ENCODE results near the gene NR2F1-AS1. TPM values are rescaled to one million over a fixed set of nuclear protein-coding genes. Genes with fewer than 3 reads are reported as not detected.

NR2F1-AS1 gene
- total RNA-seq, 1 donor from 2014 or later, result 5.2 TPM

- Histone ChIP-seq H3K4me3 (ENCODE audit: low read length in 3 of 3) (no peak overlapping the region), H3K36me3 (ENCODE audit: control insufficient read depth in 3 of 3, insufficient read depth in 3 of 3, low read length in 3 of 3) (no peaks in the 10 kb centered on the region), H3K9me3 (ENCODE audit: control insufficient read depth in 3 of 3, low read length in 3 of 3) (no peaks in the 10 kb centered on the region), H3K27me3 (ENCODE audit: control insufficient read depth in 3 of 3, insufficient read depth in 3 of 3, low read length in 3 of 3) (peaks cover 85 to 95% (median 90%) of the 10 kb centered on the region in 3 donors), H3K4me1 (ENCODE audit: control insufficient read depth in 3 of 3, insufficient read depth in 3 of 3, low read length in 3 of 3) (peaks cover 7 to 11% (median 9%) of the 10 kb centered on the region in 3 donors), H3K9ac (ENCODE audit: low read depth in 1 of 3, low read length in 3 of 3) (no peak overlapping the region), H3K27ac (ENCODE audit: low read depth, low read length) (no peak overlapping the region)
Observed at GRCh38 chr5:93603078-93603792, 22.2 kb upstream of the NR2F1-AS1 start.

- Histone ChIP-seq H3K36me3 (ENCODE audit: control insufficient read depth in 3 of 3, insufficient read depth in 3 of 3, low read length in 3 of 3) (no peaks in the 10 kb centered on the region), H3K9ac (ENCODE audit: low read depth in 1 of 3, low read length in 3 of 3) (no peak overlapping the region), H3K27me3 (ENCODE audit: control insufficient read depth in 3 of 3, insufficient read depth in 3 of 3, low read length in 3 of 3) (peaks cover 84 to 95% (median 90%) of the 10 kb centered on the region in 3 donors), H3K4me1 (ENCODE audit: control insufficient read depth in 3 of 3, insufficient read depth in 3 of 3, low read length in 3 of 3) (peaks cover 3 to 5% (median 3%) of the 10 kb centered on the region in 3 donors), H3K27ac (ENCODE audit: low read depth, low read length) (no peak overlapping the region), H3K4me3 (ENCODE audit: low read length in 3 of 3) (no peak overlapping the region), H3K9me3 (ENCODE audit: control insufficient read depth in 3 of 3, low read length in 3 of 3) (no peaks in the 10 kb centered on the region)
Observed at GRCh38 chr5:93602241-93603077, 21.4 kb upstream of the NR2F1-AS1 start.

- Histone ChIP-seq H3K36me3 (ENCODE audit: control insufficient read depth in 3 of 3, insufficient read depth in 3 of 3, low read length in 3 of 3) (no peaks in the 10 kb centered on the region), H3K27ac (ENCODE audit: low read depth, low read length) (no peak overlapping the region), H3K9me3 (ENCODE audit: control insufficient read depth in 3 of 3, low read length in 3 of 3) (no peaks in the 10 kb centered on the region), H3K4me3 (ENCODE audit: low read length in 3 of 3) (no peak overlapping the region), H3K4me1 (ENCODE audit: control insufficient read depth in 3 of 3, insufficient read depth in 3 of 3, low read length in 3 of 3) (peaks cover 0 to 2% (median 0%) of the 10 kb centered on the region in 3 donors), H3K9ac (ENCODE audit: low read depth in 1 of 3, low read length in 3 of 3) (no peak overlapping the region), H3K27me3 (ENCODE audit: control insufficient read depth in 3 of 3, insufficient read depth in 3 of 3, low read length in 3 of 3) (peaks cover 86 to 95% (median 90%) of the 10 kb centered on the region in 3 donors)
Observed at GRCh38 chr5:93601802-93602155, 20.8 kb upstream of the NR2F1-AS1 start.

GRCh38 chr5:93601071-93601801, 20.2 kb upstream of the NR2F1-AS1 start:
- no peaks in the 10 kb centered on the region for H3K9me3 ChIP-seq (ENCODE audit: control insufficient read depth in 3 of 3, low read length in 3 of 3)
- H3K27ac ChIP-seq (ENCODE audit: low read depth, low read length), result no peak overlapping the region
- no peak overlapping the region for H3K9ac ChIP-seq (ENCODE audit: low read depth in 1 of 3, low read length in 3 of 3)
- peaks cover 89 to 95% (median 94%) of the 10 kb centered on the region in 3 donors for H3K27me3 ChIP-seq (ENCODE audit: control insufficient read depth in 3 of 3, insufficient read depth in 3 of 3, low read length in 3 of 3)
- no peaks in the 10 kb centered on the region for H3K36me3 ChIP-seq (ENCODE audit: control insufficient read depth in 3 of 3, insufficient read depth in 3 of 3, low read length in 3 of 3)
- no peak overlapping the region for H3K4me3 ChIP-seq (ENCODE audit: low read length in 3 of 3)
- peaks cover 0 to 6% (median 0%) of the 10 kb centered on the region in 3 donors for H3K4me1 ChIP-seq (ENCODE audit: control insufficient read depth in 3 of 3, insufficient read depth in 3 of 3, low read length in 3 of 3)

- H3K27ac ChIP-seq (ENCODE audit: low read depth, low read length), result no peak overlapping the region
- no peaks in the 10 kb centered on the region for H3K9me3 ChIP-seq (ENCODE audit: control insufficient read depth in 3 of 3, low read length in 3 of 3)
- peaks cover 89 to 96% (median 95%) of the 10 kb centered on the region in 3 donors for H3K27me3 ChIP-seq (ENCODE audit: control insufficient read depth in 3 of 3, insufficient read depth in 3 of 3, low read length in 3 of 3)
- no peak overlapping the region for H3K9ac ChIP-seq (ENCODE audit: low read depth in 1 of 3, low read length in 3 of 3)
- H3K36me3 ChIP-seq (ENCODE audit: control insufficient read depth in 3 of 3, insufficient read depth in 3 of 3, low read length in 3 of 3), result no peaks in the 10 kb centered on the region
- peaks cover 0 to 6% (median 0%) of the 10 kb centered on the region in 3 donors for H3K4me1 ChIP-seq (ENCODE audit: control insufficient read depth in 3 of 3, insufficient read depth in 3 of 3, low read length in 3 of 3)
- H3K4me3 ChIP-seq (ENCODE audit: low read length in 3 of 3), result no peak overlapping the region
Observed at GRCh38 chr5:93600409-93601070, 19.5 kb upstream of the NR2F1-AS1 start.

- Histone ChIP-seq H3K4me3 (ENCODE audit: low read length in 3 of 3) (no peak overlapping the region), H3K4me1 (ENCODE audit: control insufficient read depth in 3 of 3, insufficient read depth in 3 of 3, low read length in 3 of 3) (peaks cover 0 to 6% (median 0%) of the 10 kb centered on the region in 3 donors), H3K27me3 (ENCODE audit: control insufficient read depth in 3 of 3, insufficient read depth in 3 of 3, low read length in 3 of 3) (peaks cover 80 to 95% (median 94%) of the 10 kb centered on the region in 3 donors), H3K36me3 (ENCODE audit: control insufficient read depth in 3 of 3, insufficient read depth in 3 of 3, low read length in 3 of 3) (no peaks in the 10 kb centered on the region), H3K9ac (ENCODE audit: low read depth in 1 of 3, low read length in 3 of 3) (no peak overlapping the region), H3K9me3 (ENCODE audit: control insufficient read depth in 3 of 3, low read length in 3 of 3) (no peaks in the 10 kb centered on the region), H3K27ac (ENCODE audit: low read depth, low read length) (no peak overlapping the region)
Observed at GRCh38 chr5:93599399-93600120, 18.5 kb upstream of the NR2F1-AS1 start.

GRCh38 chr5:93599001-93599379, 18.0 kb upstream of the NR2F1-AS1 start:
- peaks cover 0 to 6% (median 0%) of the 10 kb centered on the region in 3 donors for H3K4me1 ChIP-seq (ENCODE audit: control insufficient read depth in 3 of 3, insufficient read depth in 3 of 3, low read length in 3 of 3)
- no peak overlapping the region for H3K4me3 ChIP-seq (ENCODE audit: low read length in 3 of 3)
- H3K9me3 ChIP-seq (ENCODE audit: control insufficient read depth in 3 of 3, low read length in 3 of 3), result no peaks in the 10 kb centered on the region
- H3K36me3 ChIP-seq (ENCODE audit: control insufficient read depth in 3 of 3, insufficient read depth in 3 of 3, low read length in 3 of 3), result no peaks in the 10 kb centered on the region
- H3K9ac ChIP-seq (ENCODE audit: low read depth in 1 of 3, low read length in 3 of 3), result no peak overlapping the region
- no peak overlapping the region for H3K27ac ChIP-seq (ENCODE audit: low read depth, low read length)
- H3K27me3 ChIP-seq (ENCODE audit: control insufficient read depth in 3 of 3, insufficient read depth in 3 of 3, low read length in 3 of 3), result peaks cover 80 to 92% (median 92%) of the 10 kb centered on the region in 3 donors

GRCh38 chr5:93598091-93599000, 17.3 kb upstream of the NR2F1-AS1 start:
- Histone ChIP-seq H3K4me1 (ENCODE audit: control insufficient read depth in 3 of 3, insufficient read depth in 3 of 3, low read length in 3 of 3) (peaks cover 0 to 6% (median 0%) of the 10 kb centered on the region in 3 donors), H3K27me3 (ENCODE audit: control insufficient read depth in 3 of 3, insufficient read depth in 3 of 3, low read length in 3 of 3) (peaks cover 78 to 92% (median 89%) of the 10 kb centered on the region in 3 donors), H3K36me3 (ENCODE audit: control insufficient read depth in 3 of 3, insufficient read depth in 3 of 3, low read length in 3 of 3) (no peaks in the 10 kb centered on the region), H3K4me3 (ENCODE audit: low read length in 3 of 3) (no peak overlapping the region), H3K27ac (ENCODE audit: low read depth, low read length) (no peak overlapping the region), H3K9ac (ENCODE audit: low read depth in 1 of 3, low read length in 3 of 3) (no peak overlapping the region), H3K9me3 (ENCODE audit: control insufficient read depth in 3 of 3, low read length in 3 of 3) (no peaks in the 10 kb centered on the region)

Data from skeletal muscle tissue (tissue), 4 donors.